Osteocyte (in vitro differentiated cells): ENCODE results near the gene REM2. TPM values are rescaled to one million over a fixed set of nuclear protein-coding genes. Genes with fewer than 3 reads are reported as not detected.

Experiments used
- DNase-seq: peaks from one replicate; pipeline ENCODE4 v3.0.0; 2021; ENCODE audit warnings: mixed read lengths; ENCODE audit not compliant: unreplicated experiment; ENCODE audit errors: extremely low spot score
- H3K27ac Mint-ChIP-seq: one replicate; pipeline ENCODE4 v1.8.0; 2021; ENCODE audit warnings: mild to moderate bottlenecking, mixed read lengths; ENCODE audit not compliant: unreplicated experiment
- H3K27me3 Mint-ChIP-seq: one replicate; pipeline ENCODE4 v1.8.0; 2021; ENCODE audit warnings: mixed read lengths; ENCODE audit not compliant: unreplicated experiment
- H3K36me3 Mint-ChIP-seq: one replicate; pipeline ENCODE4 v1.8.0; 2021; ENCODE audit warnings: mixed read lengths; ENCODE audit not compliant: unreplicated experiment
- H3K4me1 Mint-ChIP-seq: one replicate; pipeline ENCODE4 v1.8.0; 2021; ENCODE audit warnings: mixed read lengths; ENCODE audit not compliant: unreplicated experiment
- H3K4me3 Mint-ChIP-seq: one replicate; pipeline ENCODE4 v1.8.0; 2021; ENCODE audit warnings: mild to moderate bottlenecking, moderate library complexity, mixed read lengths; ENCODE audit not compliant: unreplicated experiment
- H3K9me3 Mint-ChIP-seq: one replicate; pipeline ENCODE4 v1.8.0; 2021; ENCODE audit warnings: mixed read lengths; ENCODE audit not compliant: unreplicated experiment
- CTCF ChIP-seq: fragments of 200-600 bp; sonication (generic); IDR thresholded peaks from 2 replicates; pipeline ENCODE4 v1.5.0; 2021; ENCODE audit warnings: antibody characterized with exemption, mild to moderate bottlenecking, moderate library complexity
- total RNA-seq: library from RNA; stranded (reverse); gene quantifications from 2 replicates; pipeline ENCODE4 v1.2.1, GENCODE V29; 2021

The REM2 gene
- total RNA-seq, 1 donor from 2014 or later, result 0.35 TPM

DNA sequence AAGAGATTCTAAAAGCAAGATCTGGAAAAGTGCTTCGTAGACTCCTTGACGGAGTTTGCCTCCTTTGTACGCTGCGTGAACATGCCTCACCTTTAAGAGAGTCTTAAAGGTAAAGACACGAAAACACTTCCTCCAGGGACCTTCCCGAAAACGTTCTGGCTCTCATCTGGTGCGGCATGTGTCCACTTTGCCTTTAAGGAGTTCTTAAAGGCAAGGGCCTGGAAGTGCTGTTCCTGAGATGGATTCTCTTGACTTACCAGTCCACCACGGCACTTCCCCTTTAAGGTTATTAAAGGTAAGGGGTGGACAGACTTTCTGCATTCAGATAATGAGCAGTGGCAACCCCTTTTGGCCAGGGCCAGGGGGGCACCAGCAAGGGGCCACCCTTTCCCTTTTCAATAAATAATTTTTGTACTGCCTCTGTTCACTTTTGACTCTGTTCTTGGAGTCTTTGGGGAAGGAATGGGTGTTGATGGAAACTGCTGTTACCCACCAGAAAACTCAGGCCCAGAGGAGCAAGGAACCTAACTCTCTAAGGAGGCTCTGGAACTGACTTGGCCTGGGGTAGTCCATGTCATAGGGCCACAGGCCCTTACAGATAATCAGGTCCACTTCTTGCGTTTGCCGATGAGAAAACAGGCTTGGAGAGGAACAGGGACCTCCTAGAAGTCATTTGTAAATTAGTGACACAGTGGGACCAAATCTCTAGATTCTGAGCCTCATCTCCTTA, 4.4 kb downstream of the REM2 start:
- Mint-ChIP-seq H3K4me1 (peaks cover 15% of the 10 kb centered on the region), H3K4me3 (peak overlapping the region; percentile 94), H3K27ac (peak overlapping the region; percentile 91), H3K9me3 (no peaks in the 10 kb centered on the region), H3K27me3 (no peaks in the 10 kb centered on the region), H3K36me3 (peaks cover 2% of the 10 kb centered on the region)
- no peak for DNase-seq
- no peak for TF ChIP-seq CTCF

DNA sequence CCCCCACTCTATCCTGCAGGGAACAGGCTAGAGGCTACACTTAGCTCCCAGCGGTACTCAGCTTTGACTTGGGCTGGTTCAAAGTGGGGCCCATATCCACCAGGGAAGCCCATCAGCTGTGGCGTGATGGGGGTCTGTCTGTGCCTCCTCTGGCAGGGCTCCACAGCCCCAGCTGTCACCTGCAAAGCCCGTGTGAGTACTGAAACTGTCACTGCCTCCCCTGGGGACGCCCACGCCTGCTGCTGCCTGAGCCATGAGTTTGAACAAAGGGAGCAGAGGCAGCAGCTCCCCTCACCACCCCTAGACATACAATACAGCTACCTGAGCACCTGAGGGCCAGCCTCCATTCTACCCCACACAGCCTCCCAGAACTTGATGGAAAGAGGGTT, 5.0 kb downstream of the REM2 start:
- Mint-ChIP-seq H3K36me3 (peaks cover 2% of the 10 kb centered on the region), H3K9me3 (no peaks in the 10 kb centered on the region), H3K27me3 (no peaks in the 10 kb centered on the region), H3K4me3 (peak overlapping the region; percentile 26), H3K27ac (no peak overlapping the region), H3K4me1 (peaks cover 15% of the 10 kb centered on the region)
- TF ChIP-seq CTCF, result no peak
- no peak for DNase-seq

- Mint-ChIP-seq H3K4me1 (peaks cover 15% of the 10 kb centered on the region), H3K36me3 (peaks cover 2% of the 10 kb centered on the region), H3K4me3 (no peak overlapping the region), H3K9me3 (no peaks in the 10 kb centered on the region), H3K27ac (no peak overlapping the region), H3K27me3 (no peaks in the 10 kb centered on the region)
- TF ChIP-seq CTCF, result no peak
- DNase-seq, result no peak
These were observed 5.6 kb downstream of the REM2 start for GRCh38 chr14:22888662-22889061.

DNA sequence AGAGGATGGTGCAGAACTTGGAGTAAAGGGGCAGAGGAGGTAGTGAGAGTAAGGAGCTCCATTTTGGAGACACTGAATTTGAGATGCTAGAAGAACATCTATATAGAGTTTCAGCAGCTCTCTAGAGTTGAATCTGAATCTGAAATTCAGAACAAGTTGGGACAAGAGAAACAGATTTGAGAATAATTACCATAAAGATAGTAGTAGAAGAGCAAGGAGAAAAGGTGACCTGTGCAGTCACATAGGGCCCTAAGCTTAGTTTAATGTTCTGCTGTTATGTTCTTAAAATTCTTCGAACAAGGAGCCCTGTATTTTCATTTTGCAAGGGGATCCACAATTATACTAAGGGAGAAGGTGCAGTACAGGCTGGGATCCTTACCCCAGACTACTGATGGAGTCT, 7.4 kb downstream of the REM2 start:
- no peak for TF ChIP-seq CTCF
- H3K27ac Mint-ChIP-seq, result no peak overlapping the region
- H3K27me3 Mint-ChIP-seq, result no peaks in the 10 kb centered on the region
- H3K9me3 Mint-ChIP-seq, result no peaks in the 10 kb centered on the region
- no peak for DNase-seq
- no peak overlapping the region for H3K4me3 Mint-ChIP-seq
- peaks cover 15% of the 10 kb centered on the region for H3K4me1 Mint-ChIP-seq
- peaks cover 2% of the 10 kb centered on the region for H3K36me3 Mint-ChIP-seq

DNA sequence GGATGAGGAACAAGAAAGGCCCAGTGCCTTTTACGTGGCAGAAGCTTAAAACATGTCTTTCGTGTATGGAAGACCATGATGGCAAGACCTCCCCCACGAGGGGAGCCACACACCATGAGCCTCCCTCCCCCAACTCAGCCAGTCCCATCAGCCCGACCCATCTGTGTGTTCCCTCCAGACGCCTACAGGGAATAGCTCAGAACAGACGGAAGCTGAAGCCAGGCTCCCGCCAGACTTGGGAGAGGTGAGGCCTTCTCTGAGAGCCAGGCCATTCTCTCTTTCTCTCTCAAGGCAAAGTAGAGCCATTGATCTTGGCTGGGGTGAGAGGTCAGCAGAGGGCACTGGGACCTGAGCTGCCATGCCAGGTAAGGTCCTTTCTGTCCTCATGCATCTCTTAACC, 9.5 kb downstream of the REM2 start:
- Mint-ChIP-seq H3K27ac (no peak overlapping the region), H3K4me1 (peaks cover 5% of the 10 kb centered on the region), H3K9me3 (no peaks in the 10 kb centered on the region), H3K4me3 (no peak overlapping the region), H3K36me3 (peaks cover 2% of the 10 kb centered on the region), H3K27me3 (no peaks in the 10 kb centered on the region)
- DNase-seq, result no peak
- no peak for TF ChIP-seq CTCF
